Stomach (tissue), 9 donors: ENCODE measurements around the gene COLEC12. TPM values are rescaled to one million over a fixed set of nuclear protein-coding genes. Genes with fewer than 3 reads are reported as not detected.

Experiments
- DNase-seq, 2 donors: peaks; one replicate each; pipeline versions ENCODE4 v3.0.0 to v3.0.0-alpha.2; 2013 to 2019
- H3K27ac ChIP-seq, 5 donors: fragments of 200-600 bp in 4 of 5; sonication (generic) in 4 of 5; one replicate each; pipeline ENCODE4 v1.5.1; 2013 to 2019; ENCODE audit warnings: mild to moderate bottlenecking in 1 of 5, moderate library complexity in 1 of 5
- H3K27me3 ChIP-seq, 3 donors: fragments of 200-600 bp; sonication (generic); one replicate each; pipeline ENCODE4 v1.5.1; 2017 to 2019; ENCODE audit warnings: mixed run types in 1 of 3
- H3K36me3 ChIP-seq, 4 donors: fragments of 200-600 bp; sonication (generic); 1 replicate in 3 of 4; 2 replicates in 1 of 4; pipeline ENCODE4 v1.5.1; 2016 to 2019
- H3K4me1 ChIP-seq, 4 donors: fragments of 200-600 bp; sonication (generic); one replicate each; pipeline ENCODE4 v1.5.1; 2016 to 2019
- H3K4me3 ChIP-seq, 4 donors: fragments of 200-600 bp; sonication (generic) in 3 of 4; one replicate each; pipeline ENCODE4 v1.5.1; 2016 to 2019; ENCODE audit warnings: mild to moderate bottlenecking in 1 of 4
- H3K9me3 ChIP-seq, 4 donors: fragments of 200-600 bp; sonication (generic); one replicate each; pipeline ENCODE4 v1.5.1; 2016 to 2019
- EP300 ChIP-seq: sonication (generic); formaldehyde crosslinking; IDR thresholded peaks from one replicate; pipeline ENCODE4 v1.6.1; 2017; ENCODE audit warnings: antibody characterized with exemption
- POLR2A ChIP-seq, 4 donors: fragments of 450-650 bp; IDR thresholded peaks; one replicate each; pipeline ENCODE4 v1.6.1; 2016; ENCODE audit warnings: antibody characterized with exemption in 4 of 4, control low read depth in 2 of 4, mild to moderate bottlenecking in 1 of 4, moderate library complexity in 1 of 4
- POLR2AphosphoS5 ChIP-seq, 3 donors: sonication (generic); formaldehyde crosslinking; IDR thresholded peaks; one replicate each; pipeline ENCODE4 v1.6.1; 2016; ENCODE audit warnings: antibody characterized with exemption in 3 of 3
- WGBS, 5 donors: extraction: QIAGEN DNeasy Blood & Tissue Kit in 3 of 5; methylation state at CpG; one replicate each; pipeline versions ENCODE4 v1.1.5 to v1.1.7; 2013 to 2018; 5-methylcytosine and 5-hydroxymethylcytosine counted together
- intact Hi-C: fragments of 100-400 bp; cut with DNase I; formaldehyde crosslinking; loops from one replicate; pipeline ENCODE4 v1.15.1; 2023; ENCODE audit warnings: low total_unique reads
- polyA plus RNA-seq, 3 donors: library from polyadenylated mRNA; stranded (reverse); fragments of 200-250 nt; gene quantifications; one replicate each; pipeline ENCODE4 v1.2.3, GENCODE V29; 2013
- total RNA-seq, 5 donors: library from RNA; depleted of rRNA; stranded (reverse); fragments of >200 nt; gene quantifications; one replicate each; pipeline versions ENCODE4 v1.1.0 to v1.2.3, GENCODE V29; 2014 to 2016
- TF ChIP-seq, protein P1 (sequence below), 7 experiments: fragments of 450-650 bp in 4 of 7; fragments of 200-600 bp in 3 of 7; sonication (generic) in 3 of 7; IDR thresholded peaks; one replicate each; pipeline ENCODE4 v1.5.1; 2016 to 2019; ENCODE audit warnings: antibody characterized with exemption in 7 of 7, control low read depth in 2 of 7, mild to moderate bottlenecking in 1 of 7
- donor health status: healthy with polysubstance abuse.
- donor health status: Bipolar disorder and iron deficiency.
- donor health status: healthy.

Gene COLEC12
- total and polyA plus RNA-seq, 8 donors, result 1.7 to 37.5 (median 5.6) TPM

DNA sequence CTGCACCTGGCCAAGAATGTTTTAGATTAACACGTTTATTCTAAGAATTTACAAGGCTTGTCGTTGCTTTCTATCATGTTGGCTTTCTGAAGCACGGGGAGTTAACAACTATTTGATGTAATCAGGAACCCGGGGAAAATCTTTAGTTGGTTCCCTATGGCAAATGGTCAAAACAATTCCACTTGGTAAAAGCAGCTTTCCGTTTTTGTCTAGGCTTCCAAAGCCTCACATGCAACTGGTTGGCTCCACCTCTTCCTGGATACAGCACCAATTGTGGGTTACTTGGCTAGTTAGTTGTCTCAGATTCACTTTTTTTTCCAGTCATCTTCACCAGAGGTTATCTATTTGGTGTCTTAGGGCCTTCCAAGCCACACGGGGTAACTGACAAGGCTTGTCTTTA is 2.8 kb downstream of the COLEC12 start:
- Histone ChIP-seq H3K9me3 (no peaks in the 10 kb centered on the region), H3K36me3 (no peaks in the 10 kb centered on the region), H3K27ac (no peak overlapping the region), H3K4me3 (no peak overlapping the region), H3K27me3 (peaks cover 0 to 57% (median 24%) of the 10 kb centered on the region in 3 donors), H3K4me1 (peaks cover 12 to 37% (median 27%) of the 10 kb centered on the region in 4 donors)
- WGBS, 5 donors, result 33 to 69% (median 45%) methylated on average over 6 of the region's 6 CpGs
- TF ChIP-seq POLR2AphosphoS5 (IDR thresholded peaks at IDR 0.05) (no peak), EP300 (no peak), POLR2A (IDR thresholded peaks at IDR 0.05) (no peak)
- TF ChIP-seq, protein P1, sequence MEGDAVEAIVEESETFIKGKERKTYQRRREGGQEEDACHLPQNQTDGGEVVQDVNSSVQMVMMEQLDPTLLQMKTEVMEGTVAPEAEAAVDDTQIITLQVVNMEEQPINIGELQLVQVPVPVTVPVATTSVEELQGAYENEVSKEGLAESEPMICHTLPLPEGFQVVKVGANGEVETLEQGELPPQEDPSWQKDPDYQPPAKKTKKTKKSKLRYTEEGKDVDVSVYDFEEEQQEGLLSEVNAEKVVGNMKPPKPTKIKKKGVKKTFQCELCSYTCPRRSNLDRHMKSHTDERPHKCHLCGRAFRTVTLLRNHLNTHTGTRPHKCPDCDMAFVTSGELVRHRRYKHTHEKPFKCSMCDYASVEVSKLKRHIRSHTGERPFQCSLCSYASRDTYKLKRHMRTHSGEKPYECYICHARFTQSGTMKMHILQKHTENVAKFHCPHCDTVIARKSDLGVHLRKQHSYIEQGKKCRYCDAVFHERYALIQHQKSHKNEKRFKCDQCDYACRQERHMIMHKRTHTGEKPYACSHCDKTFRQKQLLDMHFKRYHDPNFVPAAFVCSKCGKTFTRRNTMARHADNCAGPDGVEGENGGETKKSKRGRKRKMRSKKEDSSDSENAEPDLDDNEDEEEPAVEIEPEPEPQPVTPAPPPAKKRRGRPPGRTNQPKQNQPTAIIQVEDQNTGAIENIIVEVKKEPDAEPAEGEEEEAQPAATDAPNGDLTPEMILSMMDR (IDR thresholded peaks at IDR 0.05), result no peak
- intact Hi-C loops, result no loop called here
- no peak for DNase-seq

DNA sequence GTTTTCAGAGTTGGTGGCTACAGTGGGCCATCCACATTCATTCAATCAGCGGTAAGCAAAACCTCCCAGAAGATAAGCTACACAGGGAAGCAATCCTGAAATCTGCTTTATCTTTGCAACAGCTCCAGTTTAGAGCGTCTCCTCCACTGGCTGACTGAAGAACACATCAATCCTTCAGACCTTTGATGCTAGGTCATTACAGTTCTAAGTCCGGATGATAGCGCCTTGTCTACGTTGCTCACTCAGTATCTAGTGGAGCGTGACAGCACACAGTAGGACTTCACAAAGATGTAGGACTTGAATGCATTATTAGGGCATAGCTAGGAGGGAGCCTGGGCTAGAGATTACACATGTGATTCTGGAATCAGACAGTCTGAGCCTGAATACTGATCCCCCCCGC is 5.0 kb downstream of the COLEC12 start:
- Histone ChIP-seq H3K4me3 (no peak overlapping the region), H3K27me3 (peaks cover 0 to 41% (median 18%) of the 10 kb centered on the region in 3 donors), H3K9me3 (no peaks in the 10 kb centered on the region), H3K27ac (no peak overlapping the region), H3K36me3 (no peaks in the 10 kb centered on the region), H3K4me1 (peaks cover 12 to 30% (median 22%) of the 10 kb centered on the region in 4 donors)
- intact Hi-C loops, result no loop called here
- no peak for DNase-seq
- TF ChIP-seq POLR2A (IDR thresholded peaks at IDR 0.05) (no peak), EP300 (no peak), POLR2AphosphoS5 (IDR thresholded peaks at IDR 0.05) (no peak)
- TF ChIP-seq, protein P1 (IDR thresholded peaks at IDR 0.05), result no peak
- WGBS, 5 donors, result 80 to 94% (median 84%) methylated on average over 7 of the region's 7 CpGs

DNA sequence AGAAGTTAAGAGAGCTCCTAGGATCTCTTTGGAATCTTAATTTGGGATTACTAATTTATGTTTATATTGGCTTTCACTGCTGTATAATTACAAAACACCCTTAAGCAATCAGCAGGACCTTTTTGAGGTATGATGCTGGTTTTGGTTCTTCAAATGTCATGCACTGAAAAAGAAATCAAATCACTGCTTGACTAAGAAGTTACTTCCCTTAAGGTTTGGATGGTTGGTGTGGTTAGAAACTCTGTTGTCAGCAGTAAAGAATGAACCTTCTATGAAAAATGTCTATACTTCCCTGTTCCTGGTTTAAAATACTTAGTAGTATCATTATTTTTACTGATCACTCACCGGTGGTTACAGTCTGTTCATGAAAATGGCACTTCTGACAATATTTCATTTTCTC is 5.5 kb downstream of the COLEC12 start:
- DNase-seq, result no peak
- TF ChIP-seq, protein P1 (IDR thresholded peaks at IDR 0.05), result no peak
- intact Hi-C loops, result no loop called here
- Histone ChIP-seq H3K36me3 (no peaks in the 10 kb centered on the region), H3K4me1 (peaks cover 8 to 31% (median 20%) of the 10 kb centered on the region in 4 donors), H3K27ac (no peak overlapping the region), H3K27me3 (peaks cover 0 to 37% (median 15%) of the 10 kb centered on the region in 3 donors), H3K4me3 (no peak overlapping the region), H3K9me3 (no peaks in the 10 kb centered on the region)
- WGBS, 5 donors, result 74 to 96% (median 83%) methylated on average over 1 of the region's 1 CpG

GRCh38 chr18:493986-494983 is 6.2 kb downstream of the COLEC12 start:
- DNase-seq, result peak in 1 of 2 donors; percentile 40
- intact Hi-C loops, result no loop called here
- TF ChIP-seq POLR2A (IDR thresholded peaks at IDR 0.05), result no peak
- TF ChIP-seq POLR2AphosphoS5 (IDR thresholded peaks at IDR 0.05), result no peak
- TF ChIP-seq EP300, result no peak
- TF ChIP-seq, protein P1 (IDR thresholded peaks at IDR 0.05), result no peak
- Histone ChIP-seq H3K4me3 (no peak overlapping the region), H3K9me3 (no peaks in the 10 kb centered on the region), H3K27ac (no peak overlapping the region), H3K4me1 (peaks cover under 1 to 30% (median 18%) of the 10 kb centered on the region in 4 donors), H3K27me3 (peaks cover 0 to 30% (median 8%) of the 10 kb centered on the region in 3 donors), H3K36me3 (no peaks in the 10 kb centered on the region)
- 46 to 60% (median 52%) methylated on average over 5 of the region's 5 CpGs for WGBS, 5 donors
